ENCODE data around the gene KRT4.

Gene KRT4

DNA sequence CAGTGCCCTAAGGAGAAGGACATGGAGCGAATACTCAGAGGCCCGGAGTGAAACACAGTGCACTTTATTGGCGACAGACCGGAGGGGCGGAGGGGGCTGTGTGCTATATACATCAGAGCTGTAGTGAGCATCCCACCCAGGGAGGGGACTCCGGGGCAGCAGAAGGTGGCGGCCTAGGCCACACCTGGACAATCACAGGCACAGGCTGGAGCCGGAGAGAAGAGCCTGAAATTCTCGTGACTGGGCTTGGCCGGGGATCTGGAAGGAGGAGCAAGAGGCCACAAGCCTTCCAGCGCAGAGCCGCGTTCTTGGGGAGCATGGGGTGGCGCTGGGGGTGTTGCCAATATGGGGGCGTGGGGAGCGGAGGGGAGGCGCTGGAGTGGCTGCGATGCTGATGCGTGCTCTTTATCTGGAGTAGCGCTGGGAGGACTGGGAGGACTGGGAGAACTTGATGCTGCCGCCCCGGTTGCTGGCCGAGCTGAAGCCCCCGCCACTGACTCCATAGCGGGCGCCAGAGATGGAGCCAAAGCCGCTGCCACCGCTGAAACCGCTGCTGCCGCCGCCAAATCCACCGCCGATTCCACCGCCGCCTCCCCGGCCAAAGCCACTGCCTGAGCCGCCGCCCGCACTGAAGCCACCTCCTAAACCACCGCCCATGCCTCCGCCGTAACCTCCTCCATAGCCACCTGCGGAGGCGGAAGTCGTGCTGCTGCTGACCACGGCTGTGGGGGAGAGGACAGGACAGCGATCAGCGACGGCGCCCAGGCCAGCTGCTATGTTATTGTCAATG, 24.1 kb downstream of the KRT4 start:
- Histone ChIP-seq H2BK15ac (ENCODE audit: low read length) (no peak overlapping the region), H3K4me1 (ENCODE audit: control insufficient read depth in 2 of 2, insufficient read depth in 1 of 2, low read depth in 1 of 2, low read length in 2 of 2) (no peaks in the 10 kb centered on the region), H3K9me3 (replicated peaks in 1 of 2; ENCODE audit: control insufficient read depth in 2 of 2, insufficient read depth in 1 of 2, low read depth in 1 of 2, low read length in 2 of 2) (no peaks in the 10 kb centered on the region), H3K14ac (ENCODE audit: low read length) (no peak overlapping the region), H3K23ac (ENCODE audit: low read depth, low read length, poor library complexity) (peak overlapping the region; percentile 69), H3K18ac (ENCODE audit: low read length) (peak overlapping the region; percentile 73), H2BK5ac (ENCODE audit: low read length) (no peak overlapping the region), H2AFZ (ENCODE audit: low read length) (no peak overlapping the region), H3K27ac (replicated peaks; ENCODE audit: low read length) (no peak overlapping the region), H4K8ac (ENCODE audit: low read depth, low read length) (no peak overlapping the region), H3K4me2 (ENCODE audit: insufficient read depth, low read length, poor library complexity, severe bottlenecking) (no peak overlapping the region), H4K91ac (ENCODE audit: low read depth, low read length, poor library complexity) (no peak overlapping the region), H3K36me3 (replicated peaks in 1 of 2; ENCODE audit: control insufficient read depth in 2 of 2, insufficient read depth in 2 of 2, low read length in 2 of 2) (no peaks in the 10 kb centered on the region), H2BK120ac (ENCODE audit: low read depth, low read length) (peak overlapping the region; percentile 38), H2BK12ac (ENCODE audit: low read length) (no peak overlapping the region), H3K27me3 (ENCODE audit: control insufficient read depth in 3 of 3, insufficient read depth in 3 of 3, low read depth in 1 of 3, low read length in 3 of 3) (no peaks in the 10 kb centered on the region), H3K4ac (ENCODE audit: low read length) (no peak overlapping the region), H3K9ac (ENCODE audit: low read depth, low read length, poor library complexity) (no peak overlapping the region), H3K79me1 (ENCODE audit: low read depth, low read length) (no peaks in the 10 kb centered on the region), H2AK5ac (ENCODE audit: low read depth, low read length) (no peak overlapping the region), H3K4me3 (ENCODE audit: low read length in 2 of 2) (no peak overlapping the region)
- DNase-seq (ENCODE audit: low spot score): no peak
- no CpG with 5 or more reads among the region's 50 CpGs for WGBS, 2 donors (ENCODE audit: extremely low coverage in 2 of 2, insufficient read length in 2 of 2, insufficient replicate concordance in 1 of 2)

DNA sequence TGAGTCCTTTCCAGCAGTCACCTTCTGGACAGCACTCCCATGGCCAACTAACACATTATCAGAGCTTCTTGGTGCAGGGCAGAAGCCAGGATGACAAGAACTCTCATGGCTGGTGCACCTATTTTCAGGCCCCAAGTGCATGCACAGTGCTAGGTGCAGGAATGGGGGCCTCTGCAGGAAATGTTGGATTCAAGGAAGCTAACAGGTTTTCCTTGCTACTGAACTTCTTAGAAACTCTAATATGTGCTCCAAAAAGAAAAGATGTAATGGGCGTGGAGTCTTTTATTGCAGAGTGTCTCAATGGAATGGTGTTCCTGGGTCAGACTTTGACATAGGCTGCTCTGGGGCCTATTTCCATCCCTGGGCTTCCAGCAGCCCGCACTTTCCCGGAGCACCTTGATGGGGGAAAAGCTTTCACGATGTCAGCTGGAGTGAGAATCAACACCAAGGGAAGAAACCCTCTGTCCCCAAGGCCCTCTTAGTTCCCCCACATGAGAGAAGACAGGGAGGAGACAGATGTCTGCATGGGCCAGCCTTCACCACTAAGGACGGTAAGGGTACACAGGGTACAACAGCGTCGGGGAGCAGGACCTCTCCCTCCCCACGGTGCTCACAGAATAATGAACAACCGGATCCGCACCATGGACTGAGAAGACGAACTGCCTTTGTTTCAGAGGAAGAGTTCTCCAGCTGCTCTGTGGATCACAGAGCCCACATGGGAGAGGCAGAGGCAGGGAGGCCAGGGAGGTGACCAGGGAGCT, 24.9 kb downstream of the KRT4 start:
- no peaks in the 10 kb centered on the region for H3K9me3 ChIP-seq (replicated peaks in 1 of 2; ENCODE audit: control insufficient read depth in 2 of 2, insufficient read depth in 1 of 2, low read depth in 1 of 2, low read length in 2 of 2)
- H3K14ac ChIP-seq (ENCODE audit: low read length): no peak overlapping the region
- no peaks in the 10 kb centered on the region for H3K79me1 ChIP-seq (ENCODE audit: low read depth, low read length)
- no peak overlapping the region for H2AK5ac ChIP-seq (ENCODE audit: low read depth, low read length)
- peak overlapping the region; percentile 0 for H3K23ac ChIP-seq (ENCODE audit: low read depth, low read length, poor library complexity)
- peak overlapping the region; percentile 59 for H3K18ac ChIP-seq (ENCODE audit: low read length)
- H2BK5ac ChIP-seq (ENCODE audit: low read length): no peak overlapping the region
- H2BK12ac ChIP-seq (ENCODE audit: low read length): no peak overlapping the region
- H3K9ac ChIP-seq (ENCODE audit: low read depth, low read length, poor library complexity): no peak overlapping the region
- no peak overlapping the region for H2BK120ac ChIP-seq (ENCODE audit: low read depth, low read length)
- no CpG with 5 or more reads among the region's 11 CpGs for WGBS, 2 donors (ENCODE audit: extremely low coverage in 2 of 2, insufficient read length in 2 of 2, insufficient replicate concordance in 1 of 2)
- H3K4me3 ChIP-seq (ENCODE audit: low read length in 2 of 2): no peak overlapping the region
- H3K4me2 ChIP-seq (ENCODE audit: insufficient read depth, low read length, poor library complexity, severe bottlenecking): no peak overlapping the region
- H2AFZ ChIP-seq (ENCODE audit: low read length): no peak overlapping the region
- no peak overlapping the region for H2BK15ac ChIP-seq (ENCODE audit: low read length)
- no peak for DNase-seq (ENCODE audit: low spot score)
- no peaks in the 10 kb centered on the region for H3K4me1 ChIP-seq (ENCODE audit: control insufficient read depth in 2 of 2, insufficient read depth in 1 of 2, low read depth in 1 of 2, low read length in 2 of 2)
- H3K36me3 ChIP-seq (replicated peaks in 1 of 2; ENCODE audit: control insufficient read depth in 2 of 2, insufficient read depth in 2 of 2, low read length in 2 of 2): no peaks in the 10 kb centered on the region
- no peaks in the 10 kb centered on the region for H3K27me3 ChIP-seq (ENCODE audit: control insufficient read depth in 3 of 3, insufficient read depth in 3 of 3, low read depth in 1 of 3, low read length in 3 of 3)
- no peak overlapping the region for H4K91ac ChIP-seq (ENCODE audit: low read depth, low read length, poor library complexity)
- no peak overlapping the region for H3K27ac ChIP-seq (replicated peaks; ENCODE audit: low read length)
- H3K4ac ChIP-seq (ENCODE audit: low read length): no peak overlapping the region
- no peak overlapping the region for H4K8ac ChIP-seq (ENCODE audit: low read depth, low read length)

DNA sequence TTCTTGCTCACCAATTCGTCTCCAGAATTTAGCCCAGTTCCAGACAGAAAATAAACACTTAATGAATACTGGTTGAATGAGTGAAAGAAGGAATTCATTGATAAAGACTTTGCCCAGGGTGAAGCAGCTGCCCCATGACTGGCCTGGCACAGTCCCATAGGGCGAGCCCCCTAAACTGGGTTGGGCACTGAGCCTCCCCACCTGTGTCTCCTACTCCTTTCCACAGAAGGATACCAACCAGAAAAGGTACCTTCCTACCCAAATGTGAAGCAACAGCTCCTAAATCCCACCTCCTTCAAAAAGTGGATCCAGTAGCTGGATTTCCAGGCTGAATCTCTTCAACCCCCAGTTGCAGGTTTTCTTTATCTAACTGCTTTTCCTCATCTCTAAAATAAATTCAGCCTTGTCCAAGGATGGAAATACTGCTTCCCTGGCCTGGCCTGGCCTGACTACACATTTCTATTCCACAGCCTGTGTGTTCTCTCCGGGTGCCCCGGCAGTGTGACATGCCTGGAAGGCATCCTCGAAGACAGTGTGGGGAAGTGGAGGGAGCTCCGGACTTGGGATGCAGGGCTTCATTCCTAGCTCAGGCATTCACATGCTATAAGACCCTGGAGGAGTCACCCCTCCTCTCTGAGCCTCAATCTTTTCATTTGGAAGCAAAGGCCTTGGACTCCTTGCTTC, 25.6 kb downstream of the KRT4 start:
- no peak overlapping the region for H3K9ac ChIP-seq (ENCODE audit: low read depth, low read length, poor library complexity)
- no peak overlapping the region for H2BK12ac ChIP-seq (ENCODE audit: low read length)
- no peak overlapping the region for H3K18ac ChIP-seq (ENCODE audit: low read length)
- no peak overlapping the region for H3K14ac ChIP-seq (ENCODE audit: low read length)
- H3K23ac ChIP-seq (ENCODE audit: low read depth, low read length, poor library complexity): no peak overlapping the region
- H3K36me3 ChIP-seq (replicated peaks in 1 of 2; ENCODE audit: control insufficient read depth in 2 of 2, insufficient read depth in 2 of 2, low read length in 2 of 2): no peaks in the 10 kb centered on the region
- no CpG with 5 or more reads among the region's 6 CpGs for WGBS, 2 donors (ENCODE audit: extremely low coverage in 2 of 2, insufficient read length in 2 of 2, insufficient replicate concordance in 1 of 2)
- no peaks in the 10 kb centered on the region for H3K9me3 ChIP-seq (replicated peaks in 1 of 2; ENCODE audit: control insufficient read depth in 2 of 2, insufficient read depth in 1 of 2, low read depth in 1 of 2, low read length in 2 of 2)
- no peak overlapping the region for H3K27ac ChIP-seq (replicated peaks; ENCODE audit: low read length)
- no peak overlapping the region for H4K91ac ChIP-seq (ENCODE audit: low read depth, low read length, poor library complexity)
- no peak overlapping the region for H4K8ac ChIP-seq (ENCODE audit: low read depth, low read length)
- H3K27me3 ChIP-seq (ENCODE audit: control insufficient read depth in 3 of 3, insufficient read depth in 3 of 3, low read depth in 1 of 3, low read length in 3 of 3): no peaks in the 10 kb centered on the region
- no peak overlapping the region for H3K4me3 ChIP-seq (ENCODE audit: low read length in 2 of 2)
- H2AK5ac ChIP-seq (ENCODE audit: low read depth, low read length): no peak overlapping the region
- no peaks in the 10 kb centered on the region for H3K79me1 ChIP-seq (ENCODE audit: low read depth, low read length)
- no peaks in the 10 kb centered on the region for H3K4me1 ChIP-seq (ENCODE audit: control insufficient read depth in 2 of 2, insufficient read depth in 1 of 2, low read depth in 1 of 2, low read length in 2 of 2)
- no peak overlapping the region for H2BK5ac ChIP-seq (ENCODE audit: low read length)
- no peak overlapping the region for H3K4me2 ChIP-seq (ENCODE audit: insufficient read depth, low read length, poor library complexity, severe bottlenecking)
- DNase-seq (ENCODE audit: low spot score): no peak
- H2BK120ac ChIP-seq (ENCODE audit: low read depth, low read length): no peak overlapping the region
- no peak overlapping the region for H2AFZ ChIP-seq (ENCODE audit: low read length)
- H3K4ac ChIP-seq (ENCODE audit: low read length): no peak overlapping the region
- no peak overlapping the region for H2BK15ac ChIP-seq (ENCODE audit: low read length)
